Endothelial cell (in vitro differentiated cells): ENCODE results near the gene ZNF512B. TPM values are rescaled to one million over a fixed set of nuclear protein-coding genes. Genes with fewer than 3 reads are reported as not detected.
"Not testable (repeated sequence)": the region's sequence is repeated elsewhere in the genome, so short reads cannot be mapped to it uniquely, and the experiment has no call there.

Experiments
- DNase-seq: peaks from one replicate; pipeline ENCODE4 v3.0.0; 2021; ENCODE audit warnings: low spot score
- H3K27ac Mint-ChIP-seq: one replicate; pipeline ENCODE4 v1.8.0; 2021; ENCODE audit warnings: mixed read lengths, inconsistent platforms; ENCODE audit not compliant: unreplicated experiment
- H3K27me3 Mint-ChIP-seq: one replicate; pipeline ENCODE4 v1.8.0; 2021; ENCODE audit warnings: mild to moderate bottlenecking, moderate library complexity, mixed read lengths, inconsistent platforms; ENCODE audit not compliant: unreplicated experiment
- H3K36me3 Mint-ChIP-seq: one replicate; pipeline ENCODE4 v1.8.0; 2021; ENCODE audit warnings: mild to moderate bottlenecking, low read depth, mixed read lengths, inconsistent platforms; ENCODE audit not compliant: unreplicated experiment
- H3K4me1 Mint-ChIP-seq: one replicate; pipeline ENCODE4 v1.8.0; 2021; ENCODE audit warnings: mild to moderate bottlenecking, mixed read lengths, inconsistent platforms; ENCODE audit not compliant: unreplicated experiment
- H3K4me3 Mint-ChIP-seq: one replicate; pipeline ENCODE4 v1.8.0; 2021; ENCODE audit warnings: mild to moderate bottlenecking, mixed read lengths, inconsistent platforms; ENCODE audit not compliant: unreplicated experiment
- H3K9me3 Mint-ChIP-seq: one replicate; pipeline ENCODE4 v1.8.0; 2021; ENCODE audit warnings: mixed read lengths, inconsistent platforms; ENCODE audit not compliant: unreplicated experiment
- CTCF ChIP-seq: fragments of 200-600 bp; sonication (generic); IDR thresholded peaks from one replicate; pipeline ENCODE4 v1.5.0; 2021; ENCODE audit warnings: antibody characterized with exemption; ENCODE audit not compliant: unreplicated experiment
- long read RNA-seq: library from polyadenylated mRNA; unstranded; transcript quantifications from one replicate; pipeline ENCODE4 v2.0.0, GENCODE V29; 2020; ENCODE audit not compliant: unreplicated experiment
- total RNA-seq: library from RNA; stranded (reverse); fragmentation: NEBNext Ultra II Directional; extraction: Animal tissue kit (Norgen Biotek cat#: 25700); gene quantifications from one replicate; pipeline ENCODE4 v1.2.1, GENCODE V29; 2021; ENCODE audit not compliant: unreplicated experiment

Gene ZNF512B
- total RNA-seq = 40.8 TPM
- long read RNA-seq, partial matches to known transcripts = 3 of 7 reads
- long read RNA-seq, other reads (novel, unspliced or antisense) = 4 of 7 reads

- peak within 1 kb of the TSS; percentile 90 for H3K4me3 Mint-ChIP-seq
- no peak within 1 kb of the TSS for H3K27ac Mint-ChIP-seq
- DNase-seq = peak; percentile 76
These were observed at the start of gene ZNF512B for GRCh38 chr20:63969838-63970713. TSS of gene ZNF512B (minus strand) at chr20:63969930. CDS start at chr20:63967950, 1,980 bp downstream.

GRCh38 chr20:64015635-64016034 is 45.9 kb upstream of the ZNF512B start:
- H3K9me3 Mint-ChIP-seq = no peaks in the 10 kb centered on the region
- TF ChIP-seq CTCF = no peak
- no peak overlapping the region for H3K4me3 Mint-ChIP-seq
- H3K4me1 Mint-ChIP-seq = peaks cover 3% of the 10 kb centered on the region
- no peak overlapping the region for H3K27ac Mint-ChIP-seq
- H3K27me3 Mint-ChIP-seq = peaks cover 8% of the 10 kb centered on the region
- peaks cover 50% of the 10 kb centered on the region for H3K36me3 Mint-ChIP-seq
- DNase-seq = no peak

More at GRCh38 chr20:63969838-63970713, at the start of gene ZNF512B:
- H3K27me3 Mint-ChIP-seq = peaks cover 3% of the 10 kb centered on the region
- H3K36me3 Mint-ChIP-seq = peaks cover 15% of the 10 kb centered on the region
- H3K9me3 Mint-ChIP-seq = no peaks in the 10 kb centered on the region
- peaks cover 17% of the 10 kb centered on the region for H3K4me1 Mint-ChIP-seq
- TF ChIP-seq CTCF = no peak

GRCh38 chr20:64012385-64013154 is 42.8 kb upstream of the ZNF512B start:
- H3K9me3 Mint-ChIP-seq = peaks cover 15% of the 10 kb centered on the region
- H3K27ac Mint-ChIP-seq, DNase-seq, H3K4me3 Mint-ChIP-seq: not testable (repeated sequence)
- peaks cover 56% of the 10 kb centered on the region for H3K36me3 Mint-ChIP-seq
- H3K27me3 Mint-ChIP-seq = peaks cover 13% of the 10 kb centered on the region
- H3K4me1 Mint-ChIP-seq = peaks cover 22% of the 10 kb centered on the region

- no peak for DNase-seq
- no peak for TF ChIP-seq CTCF
- Mint-ChIP-seq H3K36me3 (peaks cover 51% of the 10 kb centered on the region), H3K27me3 (peaks cover 12% of the 10 kb centered on the region), H3K4me3 (no peak overlapping the region), H3K4me1 (peaks cover 22% of the 10 kb centered on the region), H3K9me3 (peaks cover 15% of the 10 kb centered on the region), H3K27ac (no peak overlapping the region)
These were observed 41.6 kb upstream of the ZNF512B start for GRCh38 chr20:64011366-64011779.

GRCh38 chr20:64010711-64011237 is 41.0 kb upstream of the ZNF512B start:
- Mint-ChIP-seq H3K4me1 (peaks cover 22% of the 10 kb centered on the region), H3K27ac (no peak overlapping the region)

More at GRCh38 chr20:64010711-64011237, 41.0 kb upstream of the ZNF512B start:
- peaks cover 15% of the 10 kb centered on the region for H3K9me3 Mint-ChIP-seq
- no peak overlapping the region for H3K4me3 Mint-ChIP-seq
- H3K27me3 Mint-ChIP-seq = peaks cover 12% of the 10 kb centered on the region
- no peak for DNase-seq
- TF ChIP-seq CTCF = no peak
- peaks cover 50% of the 10 kb centered on the region for H3K36me3 Mint-ChIP-seq
